ENCODE results near the gene HDGF.

The HDGF gene

DNA sequence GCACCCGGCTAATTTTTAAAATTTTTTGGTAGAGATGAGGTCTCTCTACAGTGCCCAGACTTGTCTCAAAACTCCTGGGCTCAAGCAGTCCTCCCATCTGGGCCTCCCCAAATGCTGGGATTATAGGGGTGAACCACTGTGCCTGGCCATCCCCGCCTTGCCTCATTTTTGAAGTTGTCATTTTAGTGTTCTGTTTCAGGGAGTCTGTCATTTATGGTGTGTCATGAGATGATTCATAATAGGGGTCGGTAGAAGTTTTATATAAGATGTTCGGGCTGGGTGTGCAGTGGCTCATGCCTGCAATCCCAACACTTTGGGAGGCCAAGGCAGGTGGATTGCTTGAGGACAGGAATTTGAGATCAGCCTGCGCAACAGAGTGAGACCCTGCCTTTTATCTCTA is 24.3 kb upstream of the HDGF start:
- H3K27ac ChIP-seq = no peak overlapping the region
- TF ChIP-seq ZFX (IDR thresholded peaks at IDR 0.05) = no peak
- TF ChIP-seq, protein P1, sequence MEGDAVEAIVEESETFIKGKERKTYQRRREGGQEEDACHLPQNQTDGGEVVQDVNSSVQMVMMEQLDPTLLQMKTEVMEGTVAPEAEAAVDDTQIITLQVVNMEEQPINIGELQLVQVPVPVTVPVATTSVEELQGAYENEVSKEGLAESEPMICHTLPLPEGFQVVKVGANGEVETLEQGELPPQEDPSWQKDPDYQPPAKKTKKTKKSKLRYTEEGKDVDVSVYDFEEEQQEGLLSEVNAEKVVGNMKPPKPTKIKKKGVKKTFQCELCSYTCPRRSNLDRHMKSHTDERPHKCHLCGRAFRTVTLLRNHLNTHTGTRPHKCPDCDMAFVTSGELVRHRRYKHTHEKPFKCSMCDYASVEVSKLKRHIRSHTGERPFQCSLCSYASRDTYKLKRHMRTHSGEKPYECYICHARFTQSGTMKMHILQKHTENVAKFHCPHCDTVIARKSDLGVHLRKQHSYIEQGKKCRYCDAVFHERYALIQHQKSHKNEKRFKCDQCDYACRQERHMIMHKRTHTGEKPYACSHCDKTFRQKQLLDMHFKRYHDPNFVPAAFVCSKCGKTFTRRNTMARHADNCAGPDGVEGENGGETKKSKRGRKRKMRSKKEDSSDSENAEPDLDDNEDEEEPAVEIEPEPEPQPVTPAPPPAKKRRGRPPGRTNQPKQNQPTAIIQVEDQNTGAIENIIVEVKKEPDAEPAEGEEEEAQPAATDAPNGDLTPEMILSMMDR (conservative IDR thresholded peaks at IDR 0.05) = no peak

DNA sequence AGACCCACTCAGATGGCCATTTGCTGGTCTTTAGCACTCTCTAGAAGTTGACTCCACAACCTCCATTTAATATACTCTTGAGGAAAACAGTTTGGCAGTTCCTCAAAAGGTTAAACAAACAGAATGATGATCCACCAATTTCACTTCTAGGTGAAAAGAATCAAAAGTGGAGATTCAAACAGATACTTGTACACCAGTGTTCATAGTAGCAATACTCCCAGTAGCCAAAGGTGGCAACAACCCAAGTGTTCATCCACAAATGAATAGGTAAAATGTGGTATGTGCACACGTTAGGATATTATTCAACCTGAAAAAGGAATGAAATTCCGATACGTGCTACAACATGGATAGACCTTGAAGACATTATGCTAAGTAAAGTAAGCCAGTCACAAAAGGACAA is 22.1 kb upstream of the HDGF start:
- no peak overlapping the region for H3K27ac ChIP-seq
- TF ChIP-seq ZFX (IDR thresholded peaks at IDR 0.05) = no peak
- TF ChIP-seq, protein P1 (conservative IDR thresholded peaks at IDR 0.05) = no peak

DNA sequence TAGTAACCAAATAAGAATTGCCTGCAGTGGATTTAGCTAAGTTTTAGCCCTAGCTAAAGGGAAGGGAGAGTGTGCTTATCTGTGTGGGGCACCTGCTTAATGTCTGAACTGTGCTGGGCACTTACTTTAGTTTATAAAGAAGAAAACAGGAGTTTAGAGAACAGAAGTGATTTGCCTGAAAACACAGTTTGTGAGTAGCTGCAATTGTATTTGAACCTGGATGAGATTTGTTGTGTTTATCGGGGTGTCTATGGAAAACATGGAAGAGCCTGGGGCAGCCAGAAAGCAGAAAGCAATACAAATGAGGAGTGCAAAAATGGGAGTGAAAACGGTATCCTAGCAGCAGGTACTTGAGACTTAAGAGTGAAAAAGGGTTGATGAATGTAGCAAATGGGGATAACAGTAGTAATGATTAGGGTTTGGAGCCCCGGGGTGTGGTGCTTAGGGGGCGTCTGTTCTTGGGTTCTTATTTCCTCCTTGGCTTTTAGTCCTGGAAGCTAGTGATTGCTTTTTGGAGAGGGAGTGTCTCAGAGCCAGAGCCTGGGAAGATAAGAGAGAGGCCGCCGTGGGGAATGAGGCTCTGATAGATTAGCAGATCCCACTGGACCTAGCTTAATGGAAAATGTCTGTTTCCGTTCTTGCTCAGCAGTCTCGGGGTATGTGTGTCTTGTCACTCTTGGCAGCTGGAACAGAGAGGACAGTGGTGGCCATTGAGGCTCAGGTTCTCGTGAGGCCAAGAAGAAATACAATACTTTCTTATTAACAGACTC is 21.4 kb upstream of the HDGF start:
- no peak for TF ChIP-seq ZFX (IDR thresholded peaks at IDR 0.05)
- TF ChIP-seq, protein P1 (conservative IDR thresholded peaks at IDR 0.05) = no peak
- H3K27ac ChIP-seq = no peak overlapping the region

DNA sequence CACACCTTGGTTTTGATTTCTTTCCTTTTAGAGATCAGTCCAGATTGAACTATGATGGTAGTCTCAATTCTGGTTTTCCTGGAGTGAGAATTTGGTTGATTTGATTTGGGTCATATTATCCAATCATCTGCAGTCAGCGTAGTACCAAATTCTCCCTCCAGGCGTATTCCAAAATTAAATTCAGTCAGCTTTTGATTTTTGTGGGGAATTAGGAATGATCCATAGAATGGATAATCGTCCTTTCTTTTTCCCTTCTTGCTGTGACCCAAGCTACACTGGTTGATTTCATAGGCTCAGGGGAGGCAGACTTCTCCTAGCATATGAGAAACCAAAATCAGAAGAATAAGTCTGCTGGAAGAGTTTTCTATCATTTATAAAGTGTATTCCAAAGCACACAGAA is 20.7 kb upstream of the HDGF start:
- TF ChIP-seq, protein P1 (conservative IDR thresholded peaks at IDR 0.05) = no peak
- no peak for TF ChIP-seq ZFX (IDR thresholded peaks at IDR 0.05)
- no peak overlapping the region for H3K27ac ChIP-seq

DNA sequence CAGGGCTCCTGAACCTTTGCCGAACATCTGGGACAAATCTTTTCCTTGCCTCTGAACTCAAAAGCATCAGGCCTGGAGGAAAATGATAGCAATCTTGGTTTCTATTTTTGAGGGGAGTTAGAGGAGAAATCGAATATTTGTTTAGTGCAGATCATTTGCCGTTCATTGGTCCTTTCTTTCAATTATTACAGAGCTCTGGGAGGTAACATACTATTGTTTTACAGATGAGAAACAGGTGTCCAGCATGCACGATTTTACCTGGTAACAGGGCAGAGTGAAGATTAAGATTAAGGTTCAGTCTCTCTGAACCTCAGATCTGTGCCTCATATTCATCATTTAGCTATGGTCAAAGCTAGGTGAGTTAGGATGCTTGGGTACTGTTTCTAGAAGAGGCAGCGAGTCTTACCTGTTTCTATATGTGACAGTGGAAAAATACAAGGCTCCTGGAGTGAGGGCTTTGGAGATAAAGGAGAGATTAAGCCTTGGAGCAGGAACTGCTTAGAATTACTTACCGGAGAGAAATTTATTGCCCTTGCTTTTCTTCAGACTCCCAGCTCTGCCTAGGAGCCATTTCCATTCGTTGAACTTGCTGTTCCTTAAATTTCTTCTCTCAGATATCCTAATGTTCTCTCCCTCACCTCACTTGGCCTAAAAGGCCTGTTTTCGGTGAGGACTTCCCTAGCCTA is 17.3 kb upstream of the HDGF start:
- TF ChIP-seq ZFX (IDR thresholded peaks at IDR 0.05) = no peak
- TF ChIP-seq, protein P1 (conservative IDR thresholded peaks at IDR 0.05) = no peak
- peak overlapping the region; percentile 89 for H3K27ac ChIP-seq

DNA sequence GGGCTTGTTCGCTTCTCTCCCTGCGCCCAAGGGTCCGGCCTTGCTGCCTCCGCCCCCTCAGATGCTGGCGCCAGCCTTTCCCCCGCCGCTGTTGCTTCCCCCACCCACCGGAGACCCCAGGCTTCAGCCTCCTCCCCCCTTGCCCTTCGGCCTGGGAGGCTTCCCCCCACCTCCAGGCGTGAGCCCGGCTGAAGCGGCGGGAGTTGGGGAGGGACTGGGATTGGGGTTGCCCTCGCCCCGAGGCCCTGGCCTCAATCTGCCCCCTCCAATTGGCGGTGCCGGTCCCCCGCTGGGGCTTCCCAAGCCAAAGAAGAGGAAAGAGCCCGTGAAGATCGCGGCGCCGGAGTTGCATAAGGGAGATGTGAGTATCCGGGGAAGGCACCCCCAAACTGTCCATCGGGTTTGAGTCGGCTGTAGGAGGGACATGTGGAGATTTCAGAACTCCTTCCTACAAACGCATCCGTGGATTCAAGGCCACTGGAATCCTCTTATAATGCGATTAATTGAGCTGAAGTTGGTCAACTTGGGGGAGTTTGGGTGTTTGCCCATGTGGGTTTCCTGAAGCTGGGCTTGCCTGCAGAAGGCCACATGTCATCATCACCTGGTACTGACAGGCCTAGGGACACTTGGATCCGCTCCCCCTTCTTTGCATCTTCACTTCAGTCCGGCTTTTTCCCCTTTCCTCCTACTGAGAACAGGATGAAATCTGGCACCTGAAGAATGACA is 16.6 kb upstream of the HDGF start:
- peak; percentile 80 for TF ChIP-seq ZFX (IDR thresholded peaks at IDR 0.05)
- TF ChIP-seq, protein P1 (conservative IDR thresholded peaks at IDR 0.05) = no peak
- H3K27ac ChIP-seq = peak overlapping the region; percentile 89
